PC-3 (cell line): ENCODE measurements around the gene AMPD2. TPM values are rescaled to one million over a fixed set of nuclear protein-coding genes. Genes with fewer than 3 reads are reported as not detected.

Experiments
- ATAC-seq: fragments of 200-7000 bp; cut with Tn5 transposase; 2 replicates; pipeline ENCODE4 v1.9.1; 2020; ENCODE audit warnings: mild to moderate bottlenecking, moderate library complexity
- BruUV-seq: library from RNA; stranded (reverse); fragments of 400-500 nt; replicated peaks from 2 replicates; lab custom pipeline; 2021; lab: Mats Ljungman, UMichigan
- CTCF ChIA-PET: fragments of 300-600 bp; sonication (Branson Sonifier 250); formaldehyde crosslinking; loops from one replicate; lab custom pipeline; 2022; ENCODE audit warnings: antibody characterized with exemption; lab: Charles Lee
- POLR2A ChIA-PET: fragments of 300-600 bp; sonication (Branson Sonifier 250); formaldehyde crosslinking; loops from one replicate; lab custom pipeline; 2022; ENCODE audit warnings: antibody characterized with exemption; ENCODE audit not compliant: unreplicated experiment; lab: Charles Lee
- DNase-seq: peaks from one replicate; pipeline ENCODE4 v3.0.0-alpha.2; 2015
- H2AFZ ChIP-seq: fragments of 300-600 bp; sonication (generic); 2 replicates; pipeline ENCODE4 v1.6.0; 2016; ENCODE audit warnings: antibody characterized with exemption, low read length
- H3F3A ChIP-seq: fragments of 300-600 bp; sonication (generic); one replicate; pipeline ENCODE4 v1.6.0; 2017; ENCODE audit warnings: antibody characterized with exemption, low read length, control low read depth, mild to moderate bottlenecking; ENCODE audit not compliant: unreplicated experiment
- H3K27ac ChIP-seq: fragments of 300-600 bp; sonication (generic); 2 replicates; pipeline ENCODE4 v1.5.1; 2016; ENCODE audit warnings: mild to moderate bottlenecking, low read length
- H3K27me3 ChIP-seq: fragments of 300-600 bp; sonication (generic); 2 replicates; pipeline ENCODE4 v1.6.1; 2016; ENCODE audit warnings: low read length, mixed read lengths
- H3K36me3 ChIP-seq: fragments of 300-600 bp; sonication (generic); 2 replicates; pipeline ENCODE4 v1.6.1; 2016; ENCODE audit warnings: low read depth, mixed run types, low read length, mixed read lengths
- H3K4me1 ChIP-seq: fragments of 300-600 bp; sonication (generic); 2 replicates; pipeline ENCODE4 v1.5.1; 2016; ENCODE audit warnings: low read length; ENCODE audit not compliant: insufficient read depth
- H3K4me2 ChIP-seq: fragments of 300-600 bp; sonication (generic); 2 replicates; pipeline ENCODE4 v1.6.0; 2016; ENCODE audit warnings: low read length
- H3K4me3 ChIP-seq: fragments of 300-600 bp; sonication (generic); 2 replicates; pipeline ENCODE4 v1.5.1; 2016; ENCODE audit warnings: mild to moderate bottlenecking, low read length, mixed read lengths
- H3K79me2 ChIP-seq: fragments of 300-600 bp; sonication (generic); 2 replicates; pipeline ENCODE4 v1.6.1; 2017; ENCODE audit warnings: low read length, mixed read lengths
- H3K9ac ChIP-seq: fragments of 300-600 bp; sonication (generic); 2 replicates; pipeline ENCODE4 v1.6.0; 2016; ENCODE audit warnings: mild to moderate bottlenecking, low read length
- H3K9me2 ChIP-seq: fragments of 300-600 bp; sonication (generic); replicated peaks from 2 replicates; pipeline ENCODE4 v1.6.1; 2016; ENCODE audit warnings: mixed run types, low read length, mixed read lengths
- H3K9me3 ChIP-seq: fragments of 300-600 bp; sonication (generic); 2 replicates; pipeline ENCODE4 v1.6.1; 2016; ENCODE audit warnings: low read length, mixed read lengths
- H4K20me1 ChIP-seq: fragments of 300-600 bp; sonication (generic); 2 replicates; pipeline ENCODE4 v1.6.1; 2016; ENCODE audit warnings: low read length, mixed read lengths
- EZH2 ChIP-seq: fragments of 300-600 bp; sonication (generic); IDR thresholded peaks from one replicate; pipeline ENCODE4 v1.6.1; 2017; ENCODE audit warnings: antibody characterized with exemption, mild to moderate bottlenecking, low read length; ENCODE audit not compliant: unreplicated experiment
- EZH2phosphoT487 ChIP-seq: fragments of 300-600 bp; sonication (generic); IDR thresholded peaks from 2 replicates; pipeline ENCODE4 v1.6.1; 2018; ENCODE audit warnings: mild to moderate bottlenecking, antibody characterized with exemption, low read length, borderline replicate concordance
- intact Hi-C: fragments of 100-400 bp; cut with micrococcal nuclease; formaldehyde crosslinking; loops from 2 replicates; pipeline ENCODE4 v1.9.0; 2023
- total RNA-seq: library from RNA; depleted of rRNA; stranded (reverse); fragments of >200 nt; gene quantifications from 2 replicates; pipeline ENCODE4 v1.2.3, GENCODE V29; 2014
- TF ChIP-seq, protein P1 (sequence below): fragments of 300-600 bp; sonication (generic); conservative IDR thresholded peaks from 2 replicates; pipeline ENCODE4 v1.5.1; 2017; ENCODE audit warnings: antibody characterized with exemption, low read depth, mild to moderate bottlenecking, low read length

Gene AMPD2
- total RNA-seq, 1 experiment from 2014 or later: 75.3 TPM

DNA sequence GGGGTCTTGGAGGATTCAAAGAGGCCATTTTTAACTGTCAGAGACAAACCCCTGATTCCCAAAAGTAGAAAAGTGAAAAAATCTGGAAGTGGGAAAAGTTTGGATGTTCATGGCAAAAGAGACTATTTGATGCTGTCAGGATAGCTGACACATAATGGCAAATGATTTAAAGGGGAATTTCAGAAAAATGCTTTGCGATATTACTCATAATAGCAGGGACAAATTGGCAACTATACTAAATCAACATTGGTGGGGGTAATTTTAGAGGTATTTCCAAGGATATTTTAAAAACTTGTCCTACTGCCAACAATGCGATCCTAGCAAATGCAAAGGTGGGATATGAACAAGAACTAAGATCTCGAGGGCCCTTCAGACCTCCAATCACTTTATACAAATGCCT, 31.0 kb downstream of the AMPD2 start:
- BruUV-seq: no TSS peak
- DNase-seq (peak; percentile 84), ATAC-seq (0 out of 2 replicates have a peak, but pooled peaks have one; percentile 34)
- Histone ChIP-seq H3K9ac (no peak overlapping the region), H3K4me1 (peaks cover 40% of the 10 kb centered on the region), H3K4me3 (no peak overlapping the region), H3K9me2 (no peaks in the 10 kb centered on the region), H3F3A (no peaks in the 10 kb centered on the region), H3K27me3 (no peaks in the 10 kb centered on the region), H3K27ac (no peak overlapping the region), H3K36me3 (no peaks in the 10 kb centered on the region), H3K9me3 (no peaks in the 10 kb centered on the region), H3K4me2 (peak overlapping the region; percentile 83), H2AFZ (peak overlapping the region; percentile 38; the same call in 1 of the 2 replicates), H4K20me1 (no peaks in the 10 kb centered on the region), H3K79me2 (no peaks in the 10 kb centered on the region)
- ChIA-PET POLR2A (interaction anchor here (0.6 kb wide), 1 partner anchor 104 kb away, joined by 4 read pairs; no protein-coding TSS in a partner anchor), CTCF (interaction anchor here (1.1 to 4.6 kb wide), 3 partner anchors 10 to 102 kb away, joined by 5 to 31 read pairs (median 5); partner anchors contain the start of gene GNAI3)
- intact Hi-C loops: no loop called here
- no peak for TF ChIP-seq EZH2
- TF ChIP-seq, protein P1, sequence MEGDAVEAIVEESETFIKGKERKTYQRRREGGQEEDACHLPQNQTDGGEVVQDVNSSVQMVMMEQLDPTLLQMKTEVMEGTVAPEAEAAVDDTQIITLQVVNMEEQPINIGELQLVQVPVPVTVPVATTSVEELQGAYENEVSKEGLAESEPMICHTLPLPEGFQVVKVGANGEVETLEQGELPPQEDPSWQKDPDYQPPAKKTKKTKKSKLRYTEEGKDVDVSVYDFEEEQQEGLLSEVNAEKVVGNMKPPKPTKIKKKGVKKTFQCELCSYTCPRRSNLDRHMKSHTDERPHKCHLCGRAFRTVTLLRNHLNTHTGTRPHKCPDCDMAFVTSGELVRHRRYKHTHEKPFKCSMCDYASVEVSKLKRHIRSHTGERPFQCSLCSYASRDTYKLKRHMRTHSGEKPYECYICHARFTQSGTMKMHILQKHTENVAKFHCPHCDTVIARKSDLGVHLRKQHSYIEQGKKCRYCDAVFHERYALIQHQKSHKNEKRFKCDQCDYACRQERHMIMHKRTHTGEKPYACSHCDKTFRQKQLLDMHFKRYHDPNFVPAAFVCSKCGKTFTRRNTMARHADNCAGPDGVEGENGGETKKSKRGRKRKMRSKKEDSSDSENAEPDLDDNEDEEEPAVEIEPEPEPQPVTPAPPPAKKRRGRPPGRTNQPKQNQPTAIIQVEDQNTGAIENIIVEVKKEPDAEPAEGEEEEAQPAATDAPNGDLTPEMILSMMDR: no peak
- TF ChIP-seq EZH2phosphoT487: no peak

DNA sequence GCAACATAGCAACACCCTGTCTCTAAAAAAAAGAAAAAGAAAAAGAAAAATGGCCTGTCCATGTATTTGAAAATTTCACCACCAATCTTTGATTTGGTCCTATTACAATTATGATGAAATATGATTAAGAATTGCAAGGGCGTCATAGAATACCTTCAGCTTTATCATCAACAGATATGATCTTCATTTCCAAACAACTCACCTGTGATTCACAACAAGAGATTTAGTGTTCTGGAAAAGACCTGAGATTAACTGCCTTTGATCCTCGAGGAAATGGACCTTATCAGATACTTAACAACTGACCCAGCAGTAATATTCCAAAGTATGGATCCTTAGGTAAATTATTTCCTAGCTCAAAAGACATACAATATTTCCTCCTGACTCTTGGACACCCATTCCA, 32.8 kb downstream of the AMPD2 start:
- CTCF ChIA-PET: interaction anchor here (0.7 to 4.6 kb wide), 2 partner anchors 12 to 296 kb away, joined by 3 to 31 read pairs; no protein-coding TSS in a partner anchor
- H3K27ac ChIP-seq: no peak overlapping the region
- ATAC-seq: no peak

More for the DNA sequence above, 32.8 kb downstream of the AMPD2 start:
- H3K9me3 ChIP-seq: no peaks in the 10 kb centered on the region
- no peaks in the 10 kb centered on the region for H3K9me2 ChIP-seq
- H3F3A ChIP-seq: no peaks in the 10 kb centered on the region
- no peaks in the 10 kb centered on the region for H3K36me3 ChIP-seq
- peaks cover 41% of the 10 kb centered on the region for H3K4me1 ChIP-seq
- H3K9ac ChIP-seq: no peak overlapping the region
- TF ChIP-seq, protein P1: no peak
- no peak for TF ChIP-seq EZH2phosphoT487
- TF ChIP-seq EZH2: no peak
- no peak overlapping the region for H2AFZ ChIP-seq
- no peaks in the 10 kb centered on the region for H3K27me3 ChIP-seq
- intact Hi-C loops: no loop called here
- no peaks in the 10 kb centered on the region for H3K79me2 ChIP-seq
- POLR2A ChIA-PET: no interaction called here
- no TSS peak for BruUV-seq
- DNase-seq: peak; percentile 41
- H4K20me1 ChIP-seq: no peaks in the 10 kb centered on the region
- no peak overlapping the region for H3K4me2 ChIP-seq
- no peak overlapping the region for H3K4me3 ChIP-seq
